Thymus (tissue), 11 donors: ENCODE measurements around the gene NDUFA7. TPM values are rescaled to one million over a fixed set of nuclear protein-coding genes. Genes with fewer than 3 reads are reported as not detected.
"Not testable (repeated sequence)": the region's sequence is repeated elsewhere in the genome, so short reads cannot be mapped to it uniquely, and the experiment has no call there.

Experiments
- DNase-seq, 9 donors: peaks; one replicate each; pipeline ENCODE4 v3.0.0-alpha.2; 2013; ENCODE audit warnings: low spot score in 9 of 9, low read depth in 6 of 9, missing footprints in 1 of 9
- H3K27ac ChIP-seq, 2 donors: one replicate each; pipeline ENCODE4 v1.5.1; 2013; ENCODE audit warnings: control low read depth in 1 of 2, low read depth in 1 of 2, low read length in 1 of 2, mild to moderate bottlenecking in 1 of 2, moderate library complexity in 1 of 2
- H3K27me3 ChIP-seq, 2 donors: one replicate each; pipeline ENCODE4 v1.5.1; 2013; ENCODE audit warnings: low read length in 1 of 2; ENCODE audit not compliant: control insufficient read depth in 2 of 2, insufficient read depth in 1 of 2
- H3K36me3 ChIP-seq, 2 donors: one replicate each; pipeline ENCODE4 v1.5.1; 2013; ENCODE audit warnings: low read length in 1 of 2, mild to moderate bottlenecking in 1 of 2, moderate library complexity in 1 of 2; ENCODE audit not compliant: control insufficient read depth in 2 of 2, insufficient read depth in 2 of 2
- H3K4me1 ChIP-seq, 2 donors: one replicate each; pipeline ENCODE4 v1.5.1; 2013; ENCODE audit warnings: low read length in 2 of 2; ENCODE audit not compliant: control insufficient read depth in 2 of 2, insufficient read depth in 2 of 2
- H3K4me3 ChIP-seq, 2 donors: one replicate each; pipeline ENCODE4 v1.5.1; 2013; ENCODE audit warnings: low read length in 2 of 2, control low read depth in 1 of 2, mild to moderate bottlenecking in 1 of 2
- H3K9me3 ChIP-seq, 2 donors: one replicate each; pipeline ENCODE4 v1.5.1; 2013; ENCODE audit warnings: low read length in 1 of 2, mild to moderate bottlenecking in 1 of 2; ENCODE audit not compliant: control insufficient read depth in 2 of 2, insufficient read depth in 1 of 2
- WGBS: extraction: QIAGEN DNeasy Blood & Tissue Kit; methylation state at CpG from one replicate; pipeline ENCODE4 v1.1.7; 2013; 5-methylcytosine and 5-hydroxymethylcytosine counted together
- polyA plus RNA-seq: library from polyadenylated mRNA; stranded (reverse); fragments of 200-250 nt; gene quantifications from one replicate; pipeline ENCODE4 v1.2.3, GENCODE V29; 2013
- total RNA-seq: library from RNA; stranded (reverse); fragments of 120-200 nt; gene quantifications from one replicate; pipeline ENCODE4 v1.2.4, GENCODE V29; 2013
- donor health status: healthy.

Gene NDUFA7
- total and polyA plus RNA-seq, 2 donors: 98.3 to 110 TPM

GRCh38 chr19:8305798-8306197, 15.4 kb downstream of the NDUFA7 start:
- no peak for DNase-seq
- peaks cover 14 to 32% of the 10 kb centered on the region in 2 donors for H3K4me1 ChIP-seq
- H3K9me3 ChIP-seq: peaks cover 0 to 1% of the 10 kb centered on the region in 2 donors
- H3K27me3 ChIP-seq: no peaks in the 10 kb centered on the region
- peaks cover 29 to 34% of the 10 kb centered on the region in 2 donors for H3K36me3 ChIP-seq
- H3K27ac ChIP-seq: peak overlapping the region in 1 of 2 donors; percentile 40
- 87% methylated on average over 4 of the region's 4 CpGs for WGBS
- H3K4me3 ChIP-seq: no peak overlapping the region

GRCh38 chr19:8304841-8305621, 16.1 kb downstream of the NDUFA7 start:
- Histone ChIP-seq H3K4me3 (no peak overlapping the region), H3K4me1 (peaks cover 14 to 32% of the 10 kb centered on the region in 2 donors), H3K9me3 (peaks cover 0 to 1% of the 10 kb centered on the region in 2 donors), H3K27ac (no peak overlapping the region), H3K27me3 (no peaks in the 10 kb centered on the region), H3K36me3 (peaks cover 26% of the 10 kb centered on the region in 2 donors)
- 89% methylated on average over 33 of the region's 33 CpGs for WGBS
- no peak for DNase-seq

GRCh38 chr19:8302734-8303133, 18.4 kb downstream of the NDUFA7 start:
- WGBS: 79% methylated on average over 7 of the region's 7 CpGs

GRCh38 chr19:8302357-8302691, 18.9 kb downstream of the NDUFA7 start:
- Histone ChIP-seq H3K4me3 (no peak overlapping the region), H3K9me3 (peaks cover 0 to 1% of the 10 kb centered on the region in 2 donors), H3K27ac (no peak overlapping the region), H3K27me3 (no peaks in the 10 kb centered on the region), H3K36me3 (peaks cover 19 to 20% of the 10 kb centered on the region in 2 donors), H3K4me1 (peaks cover under 1 to 16% of the 10 kb centered on the region in 2 donors)
- DNase-seq: no peak
- 99% methylated on average over 11 of the region's 11 CpGs for WGBS

More at GRCh38 chr19:8302734-8303133, 18.4 kb downstream of the NDUFA7 start:
- H3K4me3 ChIP-seq: no peak overlapping the region
- H3K9me3 ChIP-seq: peaks cover 0 to 1% of the 10 kb centered on the region in 2 donors
- H3K36me3 ChIP-seq: peaks cover 19 to 20% of the 10 kb centered on the region in 2 donors
- no peak for DNase-seq
- peaks cover 5 to 20% of the 10 kb centered on the region in 2 donors for H3K4me1 ChIP-seq
- no peak overlapping the region for H3K27ac ChIP-seq
- H3K27me3 ChIP-seq: no peaks in the 10 kb centered on the region

GRCh38 chr19:8291337-8291736, 29.8 kb downstream of the NDUFA7 start:
- WGBS: no CpG with 5 or more reads among the region's 9 CpGs
- H3K36me3 ChIP-seq, H3K27me3 ChIP-seq, H3K4me3 ChIP-seq, H3K9me3 ChIP-seq, DNase-seq, H3K27ac ChIP-seq, H3K4me1 ChIP-seq: not testable (repeated sequence)

GRCh38 chr19:8276508-8276907, 44.7 kb downstream of the NDUFA7 start:
- not testable (repeated sequence) for H3K27me3 ChIP-seq, H3K9me3 ChIP-seq, H3K4me1 ChIP-seq, H3K27ac ChIP-seq, H3K36me3 ChIP-seq, DNase-seq, H3K4me3 ChIP-seq
- no CpG with 5 or more reads among the region's 9 CpGs for WGBS

- Histone ChIP-seq H3K4me3 (no peak overlapping the region), H3K27ac (peak overlapping the region in 1 of 2 donors; percentile 90)
- 85% methylated on average over 3 of the region's 3 CpGs for WGBS
These were observed 51.5 kb downstream of the NDUFA7 start for GRCh38 chr19:8269724-8270123.

GRCh38 chr19:8265872-8266271, 55.3 kb downstream of the NDUFA7 start:
- H3K27ac ChIP-seq: no peak overlapping the region
- H3K9me3 ChIP-seq: no peaks in the 10 kb centered on the region
- WGBS: 87% methylated on average over 3 of the region's 3 CpGs

More at GRCh38 chr19:8269724-8270123, 51.5 kb downstream of the NDUFA7 start:
- no peaks in the 10 kb centered on the region for H3K36me3 ChIP-seq
- peaks cover 0 to 24% of the 10 kb centered on the region in 2 donors for H3K4me1 ChIP-seq
- H3K9me3 ChIP-seq: no peaks in the 10 kb centered on the region
- H3K27me3 ChIP-seq: no peaks in the 10 kb centered on the region
- peak in 1 of 9 donors; percentile 17 for DNase-seq

GRCh38 chr19:8264248-8264647, 56.9 kb downstream of the NDUFA7 start:
- H3K9me3 ChIP-seq, DNase-seq, H3K27ac ChIP-seq, H3K4me3 ChIP-seq, H3K27me3 ChIP-seq, H3K4me1 ChIP-seq: not testable (repeated sequence)
- WGBS: 85% methylated on average over 4 of the region's 4 CpGs
- peaks cover 16 to 17% of the 10 kb centered on the region in 2 donors for H3K36me3 ChIP-seq

More at GRCh38 chr19:8265872-8266271, 55.3 kb downstream of the NDUFA7 start:
- no peak for DNase-seq
- H3K36me3 ChIP-seq: peaks cover 11 to 17% of the 10 kb centered on the region in 2 donors
- no peak overlapping the region for H3K4me3 ChIP-seq
- no peaks in the 10 kb centered on the region for H3K27me3 ChIP-seq
- peaks cover 0 to 24% of the 10 kb centered on the region in 2 donors for H3K4me1 ChIP-seq
